Stimulated activated CD8-positive, alpha-beta memory T cell treated with anti-CD3 and anti-CD28 coated beads, Interleukin-15, amount 100 ng/mL, for 1 hour (primary cell): ENCODE results near the gene TMEM266.

Experiments
- DNase-seq: peaks from one replicate; pipeline ENCODE4 v3.0.0-alpha.2; 2020; ENCODE audit warnings: low read depth

Gene TMEM266

GRCh38 chr15:76184650-76185035 lies 124.9 kb downstream of the TMEM266 start:
- no peak for DNase-seq

GRCh38 chr15:76185716-76186115 lies 125.9 kb downstream of the TMEM266 start:
- no peak for DNase-seq

- DNase-seq: no peak
Measured at GRCh38 chr15:76187163-76187562, 127.4 kb downstream of the TMEM266 start.

- DNase-seq: no peak
Measured at GRCh38 chr15:76189106-76189505, 129.3 kb downstream of the TMEM266 start.

GRCh38 chr15:76190070-76190564 lies 130.3 kb downstream of the TMEM266 start:
- no peak for DNase-seq

- peak; percentile 42 for DNase-seq
Measured at GRCh38 chr15:76190751-76191538, 131.2 kb downstream of the TMEM266 start.

- no peak for DNase-seq
Measured at GRCh38 chr15:76191539-76192244, 131.9 kb downstream of the TMEM266 start.

- no peak for DNase-seq
Measured at GRCh38 chr15:76192715-76193114, 132.9 kb downstream of the TMEM266 start.

GRCh38 chr15:76193934-76194333 lies 134.1 kb downstream of the TMEM266 start:
- DNase-seq: no peak

GRCh38 chr15:76195506-76196268 lies 135.9 kb downstream of the TMEM266 start:
- no peak for DNase-seq

- no peak for DNase-seq
Measured at GRCh38 chr15:76196269-76197231, 136.8 kb downstream of the TMEM266 start.

GRCh38 chr15:76197703-76198455 lies 138.1 kb downstream of the TMEM266 start:
- no peak for DNase-seq

- DNase-seq: no peak
Measured at GRCh38 chr15:76198456-76199105, 138.8 kb downstream of the TMEM266 start.

GRCh38 chr15:76199106-76200082 lies 139.6 kb downstream of the TMEM266 start:
- DNase-seq: no peak

GRCh38 chr15:76200083-76200465 lies 140.3 kb downstream of the TMEM266 start:
- DNase-seq: no peak

- no peak for DNase-seq
Measured at GRCh38 chr15:76200641-76201105, 140.9 kb downstream of the TMEM266 start.

GRCh38 chr15:76201536-76202255 lies 141.9 kb downstream of the TMEM266 start:
- DNase-seq: no peak
